ENCODE data around the gene GRID1.

Gene GRID1

DNA sequence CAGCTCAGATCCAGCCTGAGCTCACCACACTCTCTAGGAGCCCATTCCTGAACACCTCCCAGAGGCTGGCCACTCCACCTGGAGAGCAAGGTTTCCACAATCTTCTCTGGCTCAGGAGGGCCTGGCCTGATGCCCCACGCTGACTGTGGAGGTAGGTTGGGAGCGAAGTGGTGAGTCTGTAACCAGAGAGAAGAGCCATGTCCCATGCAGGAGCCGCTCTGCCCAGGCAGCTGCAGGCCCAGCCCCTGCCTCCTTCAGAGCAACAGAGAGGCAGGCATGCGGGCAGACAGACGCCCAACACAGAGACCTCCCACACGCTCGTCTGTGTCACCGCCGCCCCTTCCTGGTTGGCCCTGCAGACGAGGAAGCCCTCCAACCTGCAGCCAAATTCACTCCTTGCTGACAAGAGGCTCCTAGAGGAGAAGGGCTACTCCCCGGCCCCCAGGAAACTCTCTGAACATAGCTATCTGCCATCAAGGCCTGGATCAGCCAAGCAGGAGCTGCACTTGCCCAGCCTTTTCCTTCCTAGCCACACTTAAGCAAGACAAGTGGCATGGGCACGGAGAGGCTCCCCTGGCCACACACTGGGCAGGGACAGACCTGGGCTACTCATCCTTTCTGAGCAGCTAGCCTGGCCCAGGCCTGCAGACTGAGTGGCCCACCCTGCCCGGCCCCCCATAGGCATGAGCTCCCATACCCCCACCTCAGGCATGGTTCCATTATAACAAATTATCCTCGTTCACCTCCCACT lies 101.9 kb downstream of the GRID1 start:
- no peak overlapping the region for H3K4me3 ChIP-seq (ENCODE audit: control insufficient read depth, low read depth, low read length)
- TF ChIP-seq, protein P1, sequence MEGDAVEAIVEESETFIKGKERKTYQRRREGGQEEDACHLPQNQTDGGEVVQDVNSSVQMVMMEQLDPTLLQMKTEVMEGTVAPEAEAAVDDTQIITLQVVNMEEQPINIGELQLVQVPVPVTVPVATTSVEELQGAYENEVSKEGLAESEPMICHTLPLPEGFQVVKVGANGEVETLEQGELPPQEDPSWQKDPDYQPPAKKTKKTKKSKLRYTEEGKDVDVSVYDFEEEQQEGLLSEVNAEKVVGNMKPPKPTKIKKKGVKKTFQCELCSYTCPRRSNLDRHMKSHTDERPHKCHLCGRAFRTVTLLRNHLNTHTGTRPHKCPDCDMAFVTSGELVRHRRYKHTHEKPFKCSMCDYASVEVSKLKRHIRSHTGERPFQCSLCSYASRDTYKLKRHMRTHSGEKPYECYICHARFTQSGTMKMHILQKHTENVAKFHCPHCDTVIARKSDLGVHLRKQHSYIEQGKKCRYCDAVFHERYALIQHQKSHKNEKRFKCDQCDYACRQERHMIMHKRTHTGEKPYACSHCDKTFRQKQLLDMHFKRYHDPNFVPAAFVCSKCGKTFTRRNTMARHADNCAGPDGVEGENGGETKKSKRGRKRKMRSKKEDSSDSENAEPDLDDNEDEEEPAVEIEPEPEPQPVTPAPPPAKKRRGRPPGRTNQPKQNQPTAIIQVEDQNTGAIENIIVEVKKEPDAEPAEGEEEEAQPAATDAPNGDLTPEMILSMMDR (conservative IDR thresholded peaks at IDR 0.05; ENCODE audit: control insufficient read depth, insufficient read depth, low read depth, low read length): no peak
- no peak for DNase-seq (ENCODE audit: low read depth)

DNA sequence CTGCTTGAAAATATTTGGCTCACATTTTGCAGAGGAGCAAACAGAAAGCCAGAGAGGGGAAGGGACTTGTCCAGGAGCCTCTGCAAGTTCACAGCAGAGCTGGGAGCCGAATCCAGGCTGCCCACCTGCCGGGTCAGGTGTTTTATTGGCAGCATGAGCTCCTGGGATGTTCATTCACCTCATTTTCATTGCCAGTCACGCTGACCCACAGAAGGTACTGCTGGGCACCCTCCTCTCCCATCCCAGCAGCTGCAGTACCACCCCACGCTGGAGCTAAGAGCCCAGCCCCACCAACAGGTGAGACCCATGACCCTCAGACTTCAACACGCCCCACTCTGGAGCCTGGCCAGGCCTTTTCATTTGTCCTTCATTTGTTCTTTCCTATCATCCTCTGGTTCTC lies 102.7 kb downstream of the GRID1 start:
- DNase-seq (ENCODE audit: low read depth): no peak
- no peak overlapping the region for H3K4me3 ChIP-seq (ENCODE audit: control insufficient read depth, low read depth, low read length)
- TF ChIP-seq, protein P1 (conservative IDR thresholded peaks at IDR 0.05; ENCODE audit: control insufficient read depth, insufficient read depth, low read depth, low read length): no peak

DNA sequence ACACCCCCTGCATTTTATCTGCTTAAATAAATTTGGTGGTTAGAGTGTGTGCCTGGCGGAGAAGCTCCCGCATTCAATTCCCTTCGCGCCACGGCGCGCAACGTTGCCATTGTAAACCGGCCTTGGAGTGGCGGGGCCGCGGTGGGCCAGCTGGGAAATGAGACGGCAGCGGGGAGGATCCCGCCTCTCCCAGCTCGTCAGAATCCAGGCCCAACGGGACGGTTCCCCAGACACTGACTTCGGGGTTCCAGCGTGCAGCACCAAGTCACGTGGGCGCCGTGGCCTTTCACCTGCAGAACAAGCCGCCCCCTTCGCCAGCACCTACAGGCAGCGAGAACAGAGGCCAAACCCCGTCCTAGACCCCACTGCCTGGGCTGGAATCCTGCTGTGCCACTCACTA lies 103.4 kb downstream of the GRID1 start:
- TF ChIP-seq, protein P1 (conservative IDR thresholded peaks at IDR 0.05; ENCODE audit: control insufficient read depth, insufficient read depth, low read depth, low read length): no peak
- no peak for DNase-seq (ENCODE audit: low read depth)
- no peak overlapping the region for H3K4me3 ChIP-seq (ENCODE audit: control insufficient read depth, low read depth, low read length)

DNA sequence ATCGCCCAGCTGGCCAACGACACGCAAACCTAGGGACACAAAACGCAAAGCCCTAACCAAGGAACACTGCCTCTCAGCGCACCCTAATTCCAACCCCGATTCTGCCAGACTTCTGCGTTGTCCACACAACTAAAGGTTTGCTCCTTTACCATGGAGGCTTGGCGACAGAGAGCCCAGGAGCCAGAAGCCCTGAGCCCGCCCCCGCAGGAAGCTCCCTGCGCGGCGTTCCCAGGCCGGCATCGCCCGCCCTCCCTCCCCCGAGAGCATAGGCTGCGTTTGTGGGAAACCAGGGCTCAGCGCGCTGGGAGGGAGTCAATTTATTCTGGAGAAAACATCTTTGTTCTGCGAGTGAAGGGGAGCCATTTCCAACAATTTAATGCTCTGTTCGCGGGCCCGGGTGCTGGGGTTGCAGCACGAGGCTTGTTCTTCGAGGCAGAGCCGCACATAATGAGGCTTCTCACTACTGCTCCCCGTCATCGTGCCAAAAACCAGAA lies 103.9 kb downstream of the GRID1 start:
- TF ChIP-seq, protein P1 (conservative IDR thresholded peaks at IDR 0.05; ENCODE audit: control insufficient read depth, insufficient read depth, low read depth, low read length): no peak
- DNase-seq (ENCODE audit: low read depth): no peak
- no peak overlapping the region for H3K4me3 ChIP-seq (ENCODE audit: control insufficient read depth, low read depth, low read length)

DNA sequence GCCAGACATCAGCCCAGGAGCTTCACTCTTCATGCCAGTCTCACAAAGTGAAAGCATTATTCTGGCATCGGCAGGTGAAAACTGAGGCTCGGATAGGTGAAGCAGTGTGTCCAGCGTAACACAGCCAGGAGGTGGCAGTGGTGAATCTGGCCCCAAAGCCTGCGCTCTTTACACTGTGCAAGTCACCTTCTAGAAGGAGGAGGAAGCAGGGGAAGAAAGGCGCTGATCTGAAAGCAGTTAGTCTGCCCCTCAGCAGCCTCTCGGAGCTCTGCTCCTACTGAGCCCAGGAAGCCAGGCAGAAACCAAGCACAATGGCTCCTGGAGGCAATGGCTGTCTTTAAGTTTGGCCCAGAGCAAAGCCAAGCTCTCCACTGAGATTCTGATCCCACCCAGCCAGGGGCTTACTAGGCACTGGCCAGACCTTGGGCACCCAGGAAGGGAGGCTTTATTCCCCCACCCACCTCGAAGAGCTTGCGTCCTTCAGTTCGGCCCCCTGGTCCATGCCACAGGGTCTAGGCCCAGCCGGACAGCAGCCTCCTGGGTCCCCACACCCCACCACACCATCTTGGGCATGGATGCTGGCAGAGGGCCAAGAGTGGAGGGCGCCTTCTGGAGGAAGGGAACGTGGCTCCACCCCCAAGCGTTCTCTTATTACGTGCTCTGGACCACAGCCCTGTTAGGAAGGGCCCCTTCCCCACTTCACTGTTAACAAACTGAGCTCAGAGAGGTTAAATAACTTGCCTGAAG lies 104.5 kb downstream of the GRID1 start:
- H3K4me3 ChIP-seq (ENCODE audit: control insufficient read depth, low read depth, low read length): no peak overlapping the region
- no peak for DNase-seq (ENCODE audit: low read depth)
- TF ChIP-seq, protein P1 (conservative IDR thresholded peaks at IDR 0.05; ENCODE audit: control insufficient read depth, insufficient read depth, low read depth, low read length): no peak

DNA sequence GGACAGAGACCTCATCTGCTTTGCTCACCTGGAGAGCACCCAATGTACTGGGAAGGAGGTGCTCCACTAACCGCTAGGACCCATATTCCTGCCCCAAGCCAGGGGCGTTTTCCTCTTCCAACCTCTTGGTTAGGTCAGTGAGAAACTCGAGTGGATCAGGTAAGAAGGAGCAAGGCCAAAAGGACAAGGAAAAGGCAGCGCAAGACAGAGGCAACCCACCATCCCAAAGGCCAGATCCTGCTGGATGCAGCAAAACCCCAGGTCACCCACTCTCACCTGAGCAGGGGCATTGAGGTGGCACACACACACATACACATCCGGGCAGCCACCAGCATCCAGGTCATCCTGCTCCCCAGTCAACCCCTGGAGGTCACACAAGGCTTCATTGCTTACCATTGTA lies 105.1 kb downstream of the GRID1 start:
- TF ChIP-seq, protein P1 (conservative IDR thresholded peaks at IDR 0.05; ENCODE audit: control insufficient read depth, insufficient read depth, low read depth, low read length): no peak
- no peak overlapping the region for H3K4me3 ChIP-seq (ENCODE audit: control insufficient read depth, low read depth, low read length)
- DNase-seq (ENCODE audit: low read depth): no peak

All from fibroblast of mammary gland (primary cell).